ENCODE results near the gene ETHE1. TPM values are rescaled to one million over a fixed set of nuclear protein-coding genes. Genes with fewer than 3 reads are reported as not detected.
"Not testable (repeated sequence)": the region's sequence is repeated elsewhere in the genome, so short reads cannot be mapped to it uniquely, and the experiment has no call there.

The ETHE1 gene
- total RNA-seq, 1 donor from 2014 or later, result 20.4 TPM

- DNase-seq (ENCODE audit: low spot score), result no peak
These were observed 25.6 kb upstream of the ETHE1 start for GRCh38 chr19:43552616-43553015.

DNA sequence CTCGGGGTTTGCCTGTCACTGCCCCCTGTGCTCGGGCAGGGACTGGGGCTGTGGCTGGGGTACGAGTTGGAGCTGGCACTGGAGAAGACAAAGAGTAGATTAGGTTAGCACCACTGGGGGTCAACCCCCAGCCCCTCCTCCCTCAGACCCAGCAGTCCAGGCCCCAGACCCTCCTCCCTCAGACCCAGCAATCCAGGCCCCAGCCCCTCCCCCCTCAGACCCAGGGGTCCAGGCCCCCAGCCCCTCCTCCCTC lies 25.1 kb upstream of the ETHE1 start:
- no peak for DNase-seq (ENCODE audit: low spot score)

DNA sequence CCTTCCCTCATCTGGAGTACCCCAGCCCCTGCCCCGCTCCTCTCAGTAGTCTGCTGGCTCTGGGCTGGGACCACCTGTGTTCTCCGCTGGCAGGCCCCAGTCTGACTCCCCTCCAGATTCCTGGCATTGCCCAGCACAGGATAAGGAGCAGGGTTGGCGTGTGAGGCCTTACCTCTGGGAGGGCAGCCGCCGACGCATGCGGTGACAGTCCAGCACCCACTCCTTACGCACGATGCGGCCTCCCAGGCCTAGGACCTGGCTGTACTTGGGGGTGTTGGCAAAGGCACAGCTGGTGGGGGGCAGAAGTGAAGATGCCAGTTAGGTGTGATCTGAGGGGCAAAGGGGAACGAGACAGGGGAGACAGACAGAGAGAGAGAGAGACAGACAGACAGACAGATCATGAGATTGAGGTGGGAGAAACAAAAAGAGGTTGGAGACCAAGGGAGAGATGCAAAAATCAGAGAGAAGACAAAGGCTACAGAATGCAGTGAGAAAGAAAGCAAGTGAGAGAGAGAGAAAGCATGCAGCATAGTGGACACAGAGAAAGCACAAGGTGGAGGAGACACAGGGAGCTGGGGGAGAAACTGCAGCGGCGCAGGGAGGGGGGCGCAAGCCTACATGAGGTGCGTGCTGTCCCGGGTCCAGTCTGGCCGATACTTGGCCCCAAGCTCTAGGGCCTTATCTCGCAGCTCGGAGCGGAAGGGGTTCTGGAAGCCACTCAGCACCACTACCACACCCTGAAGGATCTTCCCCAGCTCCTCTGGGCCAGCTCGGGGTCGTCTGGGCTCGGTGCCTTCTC lies 24.6 kb upstream of the ETHE1 start:
- no peak for DNase-seq (ENCODE audit: low spot score)

DNA sequence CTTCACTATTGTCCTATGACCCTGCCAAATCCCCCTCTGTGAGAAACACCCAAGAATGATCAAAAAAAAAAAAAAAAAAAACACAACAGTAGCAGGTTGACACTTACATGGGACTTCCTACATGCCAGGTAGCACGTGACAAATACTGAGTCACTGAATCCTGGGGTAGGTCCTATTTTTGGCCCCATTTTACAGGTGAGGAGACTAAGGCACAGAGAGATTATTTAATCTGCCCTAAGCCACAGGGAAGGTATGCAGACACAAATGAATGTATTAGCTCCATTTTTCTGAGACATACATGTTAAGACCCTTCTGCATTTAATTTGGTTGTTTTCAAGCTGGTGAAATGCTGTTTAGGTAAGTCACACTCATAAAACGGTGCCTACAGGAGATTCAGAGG lies 21.7 kb upstream of the ETHE1 start:
- no peak for DNase-seq (ENCODE audit: low spot score)

GRCh38 chr19:43547926-43548325 lies 20.9 kb upstream of the ETHE1 start:
- not testable (repeated sequence) for DNase-seq (ENCODE audit: low spot score)

GRCh38 chr19:43546581-43546980 lies 19.6 kb upstream of the ETHE1 start:
- no peak for DNase-seq (ENCODE audit: low spot score)

DNA sequence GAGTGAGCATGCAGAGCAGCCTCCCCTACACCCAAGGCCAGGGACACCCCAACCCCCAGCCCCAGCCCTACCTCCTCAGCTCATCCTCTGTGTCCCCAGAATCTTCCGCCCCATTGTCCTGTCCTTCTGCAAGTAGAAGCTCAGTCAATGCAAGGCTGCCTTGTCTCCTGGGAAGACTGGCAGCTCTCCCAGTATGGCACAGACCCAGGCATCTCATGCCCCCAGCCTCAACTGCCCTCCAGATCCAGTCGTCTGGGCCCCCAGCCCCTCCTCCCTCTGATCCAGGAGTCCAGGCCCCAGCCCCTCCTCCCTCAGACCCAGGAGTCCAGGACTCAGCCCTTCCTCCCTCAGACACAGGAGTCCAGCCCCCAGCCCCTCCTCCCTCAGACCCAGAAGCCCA lies 19.0 kb upstream of the ETHE1 start:
- DNase-seq (ENCODE audit: low spot score), result no peak

GRCh38 chr19:43545276-43545675 lies 18.3 kb upstream of the ETHE1 start:
- DNase-seq (ENCODE audit: low spot score), result no peak

- DNase-seq (ENCODE audit: low spot score), result no peak
These were observed 17.1 kb upstream of the ETHE1 start for GRCh38 chr19:43544077-43544476.

DNA sequence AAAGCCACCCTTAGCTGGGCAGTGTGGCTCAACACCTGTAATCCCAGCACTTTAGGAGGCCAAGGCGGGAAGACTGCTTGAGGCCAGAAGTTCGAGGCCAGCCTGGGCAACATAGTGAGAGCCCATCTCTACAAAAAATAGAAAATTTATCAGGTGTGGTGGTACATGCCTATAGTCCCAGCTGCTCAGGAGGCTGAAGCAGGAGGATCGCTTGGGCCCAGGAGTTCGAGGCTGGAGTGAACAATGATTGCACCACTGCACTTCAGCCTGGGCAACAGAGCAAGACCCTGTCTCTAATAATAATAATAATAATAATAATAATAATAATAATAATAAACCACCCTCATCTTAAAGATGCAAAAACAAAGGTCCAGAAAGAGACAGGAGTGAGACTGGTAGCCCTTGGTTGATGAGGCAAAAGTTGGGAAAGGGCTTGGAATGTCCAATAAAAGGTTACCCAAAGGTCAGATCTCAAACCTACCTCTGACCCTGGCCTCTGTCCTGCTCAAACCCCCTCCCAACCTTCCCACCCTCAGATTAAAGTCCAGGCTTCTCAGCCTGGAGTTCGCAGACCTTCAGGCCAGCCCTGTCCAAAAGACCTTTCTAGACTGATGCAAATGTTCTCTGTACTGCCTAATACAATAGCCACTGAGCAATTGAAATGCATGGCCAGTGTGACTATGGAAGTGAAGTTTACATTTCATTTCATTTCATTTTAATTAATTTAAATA lies 15.1 kb upstream of the ETHE1 start:
- DNase-seq (ENCODE audit: low spot score), result no peak

GRCh38 chr19:43540381-43540780 lies 13.4 kb upstream of the ETHE1 start:
- DNase-seq (ENCODE audit: low spot score), result no peak

GRCh38 chr19:43538922-43539321 lies 11.9 kb upstream of the ETHE1 start:
- no peak for DNase-seq (ENCODE audit: low spot score)

GRCh38 chr19:43534816-43535761 lies 8.1 kb upstream of the ETHE1 start:
- DNase-seq (ENCODE audit: low spot score), result no peak

- no peak for DNase-seq (ENCODE audit: low spot score)
These were observed 7.4 kb upstream of the ETHE1 start for GRCh38 chr19:43534305-43534815.

DNA sequence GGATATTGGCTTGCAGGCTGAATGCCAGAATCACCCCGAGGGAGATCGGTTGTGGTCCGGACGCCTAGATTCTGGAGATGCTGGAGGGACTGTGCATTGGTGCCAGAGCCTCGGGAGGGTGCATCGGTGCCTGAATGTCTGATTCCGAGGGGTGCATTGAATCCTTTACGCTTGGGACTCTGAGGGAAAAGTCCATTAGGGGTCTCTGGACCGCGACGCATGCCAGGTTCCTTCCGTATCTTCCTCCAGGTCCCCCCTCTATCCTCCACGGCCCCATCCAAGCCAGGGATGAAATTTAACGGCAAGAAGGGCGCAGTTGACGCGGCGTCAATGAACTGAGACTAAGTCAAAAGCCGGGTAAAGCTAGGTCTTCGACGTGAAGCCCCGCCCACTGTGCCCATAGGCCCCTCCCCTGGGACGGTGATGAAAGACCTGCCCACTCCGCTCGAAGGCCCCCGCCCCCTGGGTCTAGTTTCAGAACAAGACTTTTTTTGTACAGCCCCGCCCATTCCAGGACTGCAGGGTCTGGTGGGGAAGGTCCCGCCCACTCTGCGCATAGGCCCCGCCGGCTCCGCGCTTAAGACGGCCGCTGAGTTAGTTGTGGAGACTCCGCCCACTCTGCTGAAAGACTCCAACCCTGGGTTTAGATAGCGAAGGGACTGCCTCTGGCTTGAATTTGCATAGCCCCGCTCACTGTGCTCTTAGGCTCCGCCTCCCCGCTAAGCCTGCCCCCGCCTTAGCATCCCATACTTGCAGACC lies 6.7 kb upstream of the ETHE1 start:
- peak; percentile 98 for DNase-seq (ENCODE audit: low spot score)

GRCh38 chr19:43532962-43533545 lies 6.1 kb upstream of the ETHE1 start, which contains the start of gene ZNF575:
Gene ZNF575, plus strand, starts transcription at chr19:43533188. Its CDS starts 1,235 bp downstream, at chr19:43534423.
- DNase-seq (ENCODE audit: low spot score), result peak; percentile 94

DNA sequence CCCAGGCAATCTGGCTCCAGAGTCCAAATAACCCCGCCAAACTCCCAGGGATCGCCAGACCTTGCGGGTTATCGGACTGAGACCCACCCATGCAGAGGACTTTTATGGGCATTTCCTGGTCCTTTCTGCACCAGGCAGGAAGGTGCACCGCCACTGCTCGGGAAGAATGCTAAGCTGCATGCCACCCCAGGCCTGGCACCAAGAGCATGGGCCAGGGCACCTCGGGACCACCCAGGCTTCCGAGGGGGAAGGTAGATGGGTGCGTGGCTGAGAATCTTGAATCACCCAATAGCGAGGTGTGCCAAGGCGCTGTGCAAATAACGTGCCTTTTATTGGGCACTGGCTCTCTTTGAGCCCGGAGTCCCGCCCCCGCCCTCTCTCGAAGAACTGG lies 5.6 kb upstream of the ETHE1 start:
- DNase-seq (ENCODE audit: low spot score), result no peak

DNA sequence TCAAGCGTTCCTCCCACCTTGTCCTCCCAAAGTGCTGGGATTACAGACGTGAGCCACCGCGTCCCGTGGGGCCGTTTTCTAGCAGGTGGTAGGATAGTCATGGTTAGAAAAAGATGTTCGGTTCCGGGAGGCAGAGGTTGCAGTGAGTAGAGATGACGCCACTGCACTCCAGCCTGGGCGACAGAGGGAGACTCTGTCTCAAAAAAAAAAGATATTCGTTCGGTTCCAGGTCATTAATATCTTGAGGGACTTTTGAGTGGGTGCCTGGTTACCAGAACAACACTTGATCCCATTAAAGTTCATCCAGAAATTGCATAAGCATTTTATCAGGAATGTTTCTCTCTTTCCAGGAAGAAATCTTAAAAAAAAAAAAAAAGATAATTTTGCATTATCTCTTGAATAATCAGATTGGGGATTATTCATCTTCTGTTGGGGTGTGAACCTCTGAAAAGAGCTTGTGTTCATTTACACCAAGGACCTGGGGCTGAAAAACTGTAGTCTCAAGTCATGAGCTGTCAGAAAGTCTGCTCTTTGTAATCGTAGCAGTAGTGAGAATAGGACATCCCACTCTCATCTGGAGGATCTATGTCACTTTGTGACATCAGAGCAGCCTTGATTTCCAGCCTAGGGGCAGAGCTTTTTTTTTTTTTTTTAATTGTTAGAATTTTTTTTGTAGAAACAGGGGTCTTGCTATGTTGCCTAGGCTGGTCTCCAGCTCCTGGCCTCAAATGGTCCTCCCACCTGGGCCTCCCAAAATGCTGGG lies 1.0 kb upstream of the ETHE1 start:
- DNase-seq (ENCODE audit: low spot score), result no peak
